Hematopoietic multipotent progenitor cell treated with erythropoietin and hydrocortisone succinate and interleukin-3 and kit ligand, for 4 days (in vitro differentiated cells): ENCODE measurements around the gene RNF182.
"Not testable (repeated sequence)": the region's sequence is repeated elsewhere in the genome, so short reads cannot be mapped to it uniquely, and the experiment has no call there.

ENCODE experiments used
- DNase-seq: peaks from one replicate; pipeline ENCODE4 v3.0.0-alpha.2; 2015

RNF182 gene

DNA sequence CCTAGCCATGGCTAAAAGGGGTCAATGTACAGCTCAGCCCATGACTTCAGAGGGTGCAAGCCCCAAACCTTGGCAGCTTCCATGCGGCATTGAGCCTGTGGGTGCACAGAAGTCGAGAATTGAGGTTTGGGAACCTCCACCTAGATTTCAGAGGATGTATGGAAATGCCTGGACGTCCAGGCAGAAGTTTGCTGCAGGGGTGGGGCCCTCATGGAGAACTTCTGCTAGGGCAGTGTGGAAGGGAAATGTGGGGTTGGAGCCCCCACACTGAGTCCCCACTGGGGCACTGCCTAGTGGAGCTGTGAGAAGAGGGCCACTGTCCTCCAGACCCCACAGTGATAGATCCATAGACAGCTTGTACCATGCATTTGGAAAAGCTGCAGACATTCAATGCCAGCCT, 47.9 kb downstream of the RNF182 start:
- not testable (repeated sequence) for DNase-seq

DNA sequence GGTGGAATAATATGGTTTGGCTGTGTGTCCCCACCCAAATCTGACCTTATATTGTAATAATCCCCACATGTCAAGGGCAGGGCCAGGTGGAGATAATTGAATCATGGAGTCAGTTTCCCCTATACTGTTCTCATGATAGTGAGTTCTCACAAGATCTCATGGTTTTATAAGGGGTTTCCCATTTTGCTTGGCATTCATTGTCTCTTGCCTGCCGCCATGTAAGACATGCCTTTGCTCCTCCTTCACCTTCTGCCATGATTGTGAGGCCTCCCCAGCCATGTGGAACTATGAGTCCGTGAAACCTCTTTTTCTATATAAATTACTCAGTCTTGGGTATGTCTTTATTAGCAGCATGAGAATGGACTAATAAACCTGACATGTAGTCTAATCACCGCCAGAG, 48.7 kb downstream of the RNF182 start:
- DNase-seq = not testable (repeated sequence)

DNA sequence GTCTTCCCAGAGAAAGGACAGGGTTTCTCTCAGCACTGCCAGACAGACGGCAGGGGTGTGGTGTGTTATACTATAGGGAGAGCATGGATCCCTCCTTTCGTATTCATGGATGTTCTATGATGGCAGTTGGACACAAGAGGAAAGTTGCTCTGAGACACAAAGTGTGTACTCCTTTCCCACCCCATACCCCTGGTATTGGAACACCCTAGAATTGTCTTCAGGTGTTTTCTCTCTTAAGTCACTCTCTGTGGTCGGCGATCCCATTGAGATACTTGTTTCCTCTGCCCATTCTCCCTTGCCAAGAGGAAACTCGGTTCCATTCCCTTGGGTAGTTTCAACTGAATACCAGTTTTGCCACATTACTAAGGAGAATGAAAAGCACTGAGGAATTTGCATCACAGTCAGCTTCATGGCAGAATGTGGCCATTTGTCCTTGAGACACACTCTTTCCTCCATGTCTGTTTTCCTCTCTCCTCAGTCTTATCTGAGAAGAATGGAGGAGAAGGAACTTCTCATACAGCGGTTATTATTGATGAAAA, 53.4 kb downstream of the RNF182 start:
- DNase-seq = no peak

DNA sequence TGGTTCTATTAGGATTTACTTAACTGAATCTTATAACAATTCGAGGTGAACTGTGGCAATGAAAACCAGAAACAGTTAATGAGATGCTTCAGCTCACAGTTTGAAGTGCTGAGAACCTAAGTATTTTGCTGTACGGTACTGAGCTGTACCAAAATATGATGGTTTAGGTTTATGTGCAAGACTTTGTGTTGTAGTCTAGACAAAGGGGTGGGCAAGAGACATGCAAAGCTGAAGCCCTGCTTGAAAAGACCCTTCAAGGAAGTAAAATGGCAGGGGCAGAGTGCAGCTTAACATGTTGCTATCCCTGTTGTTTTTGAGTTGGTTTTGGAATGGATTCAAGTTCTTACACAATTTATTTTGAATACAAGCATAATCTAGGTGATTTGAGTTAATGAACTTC, 54.0 kb downstream of the RNF182 start:
- DNase-seq = no peak

DNA sequence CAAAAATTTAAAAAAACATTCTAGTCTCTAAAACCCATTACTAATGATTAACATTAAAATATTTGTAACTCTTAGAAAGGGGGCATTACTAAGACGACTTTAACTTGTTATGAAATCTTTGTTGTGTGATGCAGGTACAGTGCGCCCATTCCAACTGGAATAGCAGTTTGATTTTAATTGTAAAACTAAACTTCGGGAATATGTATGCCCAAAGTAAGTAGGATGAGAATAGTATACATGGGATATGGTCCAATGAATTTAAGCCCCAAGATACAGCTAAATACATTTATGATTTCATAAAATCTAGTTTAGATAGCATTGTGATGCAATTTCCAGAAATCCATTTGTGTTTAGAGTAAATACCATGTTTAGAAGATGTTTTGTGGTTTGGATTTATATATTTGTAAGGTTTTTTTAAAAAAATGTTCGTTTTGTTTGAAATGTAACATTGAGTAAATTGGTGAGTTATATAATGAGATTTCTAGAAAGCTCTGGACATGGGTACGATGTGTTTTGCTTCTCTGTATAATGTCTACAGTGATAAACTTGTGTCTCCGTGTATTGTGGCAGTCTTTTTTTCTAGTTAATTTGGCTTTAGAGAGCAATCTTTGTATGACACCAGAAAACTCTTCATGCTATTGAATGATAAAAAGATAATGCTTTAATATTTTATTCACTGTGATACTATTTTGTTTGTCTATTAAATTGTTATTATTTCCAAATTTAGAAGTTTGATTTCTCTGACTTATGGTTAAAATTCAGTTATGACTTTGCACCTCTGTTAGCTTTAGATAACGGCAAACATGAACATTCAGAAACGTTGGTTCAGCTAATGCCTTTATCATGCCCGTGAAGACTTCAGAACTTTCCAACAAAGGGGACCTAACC, 54.8 kb downstream of the RNF182 start:
- DNase-seq = peak; percentile 79

DNA sequence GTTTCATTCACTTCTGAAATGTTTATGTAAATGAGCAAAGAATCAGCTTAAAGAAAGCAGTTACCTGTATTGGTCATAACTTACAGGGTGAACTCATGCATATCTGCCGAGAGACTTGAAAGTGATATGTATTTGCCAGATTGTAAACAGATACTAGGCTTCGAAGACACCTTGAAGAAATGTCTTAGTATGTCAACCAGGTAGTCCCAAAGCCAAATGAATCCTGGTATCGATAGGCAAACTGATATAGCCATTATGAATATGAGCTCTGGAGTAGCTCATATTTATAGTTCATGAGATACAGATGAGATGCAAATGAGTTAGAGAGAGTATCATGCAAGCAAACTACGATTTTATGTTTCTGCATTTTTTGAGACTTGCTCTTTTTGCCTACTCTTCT, 55.8 kb downstream of the RNF182 start:
- no peak for DNase-seq

- peak; percentile 47 for DNase-seq
Measured at GRCh38 chr6:13985663-13986325, 61.0 kb downstream of the RNF182 start.

GRCh38 chr6:13986700-13987399, 62.1 kb downstream of the RNF182 start:
- no peak for DNase-seq

DNA sequence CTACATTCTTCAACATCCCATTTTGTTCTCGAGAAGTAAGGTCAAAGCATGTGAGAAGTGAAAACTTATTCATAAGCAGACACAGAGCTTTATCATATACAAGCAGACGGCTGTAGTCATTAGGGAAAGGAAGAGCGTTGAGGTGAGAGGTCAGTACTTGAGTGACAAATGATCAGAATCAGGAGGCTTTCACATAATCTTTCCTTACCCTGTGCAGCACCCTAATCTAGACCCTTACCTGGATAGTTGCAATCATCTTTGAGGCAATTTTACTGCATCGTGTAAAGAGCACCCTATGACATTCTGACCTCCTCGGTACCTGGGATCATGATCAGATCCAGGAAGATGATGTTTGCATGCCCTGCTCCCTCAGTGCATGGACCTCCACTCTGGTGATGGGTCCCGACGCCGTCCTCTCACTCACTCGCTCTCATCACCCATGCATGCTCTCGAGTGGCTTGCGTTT, 62.7 kb downstream of the RNF182 start:
- DNase-seq = no peak

DNA sequence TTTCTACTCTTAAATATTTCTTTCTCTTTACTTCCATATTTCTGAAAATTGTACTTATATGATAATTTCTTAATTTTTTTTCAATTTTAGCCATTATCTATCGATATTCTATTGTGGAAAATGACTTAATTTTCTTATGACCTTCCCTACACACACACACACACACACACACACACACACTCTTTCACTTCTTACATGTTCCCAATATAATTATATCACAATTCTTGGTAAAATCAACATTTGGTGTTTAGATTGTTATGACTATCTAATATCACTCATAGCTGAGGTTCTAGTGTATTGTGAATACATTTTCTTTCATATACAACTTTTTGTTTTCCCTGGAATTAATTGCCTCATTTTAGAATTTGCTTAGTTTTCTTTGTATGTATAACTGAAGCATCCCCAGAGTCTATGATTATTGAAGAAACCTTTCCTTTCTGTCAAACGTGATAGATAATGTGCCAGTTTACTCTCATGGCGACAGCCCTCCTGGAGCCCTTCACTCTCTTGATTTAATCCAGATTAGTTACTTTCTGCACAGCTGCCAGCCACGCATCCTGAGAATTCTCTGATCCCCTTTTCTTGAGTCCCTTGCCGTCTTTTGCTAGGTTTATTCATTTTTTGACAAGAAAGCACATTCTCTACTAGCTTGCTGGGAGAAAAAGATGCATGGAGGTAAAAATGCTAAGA, 63.4 kb downstream of the RNF182 start:
- DNase-seq = no peak

DNA sequence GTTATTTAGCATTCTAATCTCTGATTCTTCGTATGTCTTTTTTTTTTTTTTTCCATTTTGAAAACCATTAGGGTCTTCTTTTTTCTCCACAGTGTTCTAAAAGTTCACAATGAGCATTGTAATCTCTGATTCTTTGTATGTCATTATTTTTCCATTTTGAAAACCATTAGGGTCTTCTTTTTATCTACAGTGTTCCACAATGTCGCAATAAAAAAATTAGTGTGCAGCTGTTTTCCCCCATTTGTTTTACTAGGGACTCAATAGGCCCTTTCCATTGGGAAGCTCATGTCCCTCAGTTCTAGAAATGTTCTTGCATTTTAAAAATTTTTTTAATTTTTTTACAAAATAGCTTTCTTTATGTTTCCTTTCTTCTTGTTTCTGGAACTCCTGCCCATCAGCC, 64.2 kb downstream of the RNF182 start:
- DNase-seq = no peak

DNA sequence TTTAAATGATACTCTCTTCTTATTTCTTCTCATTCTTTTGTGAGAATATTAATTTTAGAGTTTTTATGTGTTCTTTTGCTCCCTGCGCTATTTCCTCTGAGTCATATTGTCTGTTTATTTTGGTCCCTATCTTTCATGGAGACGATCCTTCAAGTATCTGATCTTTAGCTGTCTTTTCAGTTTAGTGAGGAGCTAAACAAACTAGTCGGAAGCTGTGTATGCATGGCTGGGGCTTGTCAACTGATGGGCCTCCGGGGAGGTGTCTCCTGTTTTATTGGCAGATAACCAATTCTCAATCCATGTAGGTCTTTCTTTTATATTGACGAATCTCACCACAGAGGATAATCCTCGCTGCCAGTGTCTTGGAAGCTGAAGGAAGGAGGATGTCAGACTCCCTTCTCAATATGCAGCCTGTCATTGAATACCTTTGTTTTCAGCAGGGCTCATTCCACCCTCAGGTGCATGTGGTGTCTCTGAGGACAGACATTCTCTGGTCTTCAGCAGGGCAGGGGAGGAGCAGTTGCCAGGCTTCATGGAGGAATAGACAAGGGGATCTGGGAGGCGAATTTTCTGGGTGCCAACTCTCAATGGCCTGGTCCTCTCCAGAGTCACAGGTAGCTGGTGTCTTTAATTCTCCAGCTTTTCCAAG, 64.9 kb downstream of the RNF182 start:
- DNase-seq = no peak

DNA sequence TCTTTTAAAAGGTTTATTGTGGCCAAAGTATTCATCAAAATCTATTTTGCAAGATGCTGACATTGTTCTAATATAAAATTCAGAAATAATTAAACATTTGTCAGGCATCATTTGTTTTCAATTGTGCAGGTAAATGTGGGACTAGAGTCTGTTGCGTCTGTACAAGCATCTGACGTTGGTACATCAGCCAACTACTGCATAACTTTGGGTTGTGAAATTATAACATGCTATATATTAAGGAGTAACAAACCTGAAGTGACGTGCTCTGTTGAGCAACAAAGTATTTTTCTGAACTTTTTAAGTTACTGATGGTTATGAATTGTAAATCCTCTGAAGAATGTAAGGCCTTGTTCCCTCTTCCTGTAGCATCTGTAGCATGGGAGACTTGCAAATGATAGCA, 66.0 kb downstream of the RNF182 start:
- DNase-seq = no peak

- no peak for DNase-seq
Measured at GRCh38 chr6:13991393-13991792, 66.6 kb downstream of the RNF182 start.

- DNase-seq = peak; percentile 20
Measured at GRCh38 chr6:13992417-13993055, 67.8 kb downstream of the RNF182 start.

DNA sequence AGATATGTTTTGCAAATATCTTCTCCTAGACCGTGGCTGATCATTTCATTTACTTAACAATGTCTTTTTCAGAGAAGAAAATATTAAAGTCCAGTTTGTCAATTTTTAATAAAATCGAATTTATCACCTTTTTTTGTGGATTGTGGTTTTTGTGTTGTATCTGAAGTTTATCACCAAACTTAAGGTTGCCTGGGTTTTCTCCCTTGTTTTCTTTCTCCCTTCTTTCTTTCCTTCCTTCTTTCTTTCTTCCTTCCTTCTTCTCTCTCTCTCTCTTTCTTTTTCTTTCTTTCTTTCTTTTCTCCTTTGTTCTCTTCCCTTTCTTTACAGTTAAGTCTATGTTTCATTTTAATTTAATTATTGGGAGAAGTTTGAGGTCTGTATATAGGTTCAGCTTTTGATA, 68.7 kb downstream of the RNF182 start:
- no peak for DNase-seq

DNA sequence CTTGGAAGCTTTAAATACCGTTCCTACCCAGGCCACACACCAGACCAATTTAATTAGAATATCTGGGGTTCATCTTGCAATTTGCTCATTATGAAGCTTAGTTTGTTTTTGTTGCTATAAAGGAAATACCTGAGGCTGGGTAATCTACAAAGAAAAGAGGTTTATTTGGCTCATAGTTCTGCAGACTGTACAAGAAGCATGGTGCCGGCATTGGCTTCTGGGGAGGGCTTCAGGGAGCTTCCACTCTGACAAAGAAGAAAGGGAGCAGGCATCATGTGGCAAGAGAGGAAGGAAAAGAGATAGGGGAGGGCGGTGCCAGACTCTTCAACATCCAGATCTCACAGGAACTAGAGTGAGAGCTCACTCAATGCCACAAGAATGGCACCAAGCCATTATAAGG, 73.6 kb downstream of the RNF182 start:
- DNase-seq = no peak

DNA sequence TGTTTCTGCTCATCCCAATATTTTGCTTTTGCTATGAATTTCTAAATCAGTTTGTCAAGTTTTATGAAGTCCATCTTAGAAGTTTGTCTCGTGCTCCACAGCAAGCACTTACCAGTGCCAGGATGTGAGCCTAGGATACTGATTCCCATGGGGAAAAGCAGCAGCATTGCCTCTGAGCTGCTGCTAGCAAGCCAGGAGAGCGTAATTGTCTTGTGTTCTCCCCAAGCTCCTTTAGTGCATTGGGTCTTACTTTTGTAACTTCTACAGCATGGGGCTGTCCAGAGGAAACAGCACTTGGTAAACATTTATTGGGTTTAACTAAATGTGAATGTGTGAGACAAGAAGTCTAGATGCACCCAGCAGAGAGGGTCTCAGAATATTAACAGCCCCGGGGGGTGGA, 76.1 kb downstream of the RNF182 start:
- no peak for DNase-seq

DNA sequence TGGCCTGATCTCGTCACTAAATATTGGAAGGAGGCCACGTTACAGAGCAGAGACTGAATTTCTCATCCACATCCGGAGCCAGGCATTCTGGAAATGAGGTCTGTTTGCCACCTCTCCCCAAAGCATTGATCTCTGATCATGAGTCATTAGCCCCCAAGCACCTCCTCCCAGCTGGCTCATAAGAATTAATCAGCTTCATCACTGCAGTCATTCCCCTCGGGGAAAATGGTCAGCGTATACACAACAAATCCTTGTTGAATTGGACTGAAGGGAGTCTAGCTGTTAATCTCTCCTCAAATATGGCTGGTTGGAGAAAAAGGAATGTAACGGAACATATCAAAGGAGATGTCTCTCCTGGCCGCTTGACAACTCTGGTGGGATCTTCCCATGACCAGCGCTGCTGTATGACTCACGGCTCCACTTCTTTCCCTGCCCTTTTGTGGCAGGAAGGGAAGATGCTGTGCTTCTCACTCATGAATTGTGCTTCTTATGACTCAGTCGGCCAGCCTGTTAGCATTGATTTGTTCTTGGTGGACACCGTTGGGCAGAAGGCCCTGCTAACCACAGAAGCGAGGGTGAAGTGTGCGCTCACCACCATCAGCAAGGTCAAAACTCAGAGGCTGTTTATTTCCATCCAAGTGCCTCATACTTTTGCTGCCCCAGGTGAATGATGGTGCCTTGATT, 76.7 kb downstream of the RNF182 start:
- no peak for DNase-seq

DNA sequence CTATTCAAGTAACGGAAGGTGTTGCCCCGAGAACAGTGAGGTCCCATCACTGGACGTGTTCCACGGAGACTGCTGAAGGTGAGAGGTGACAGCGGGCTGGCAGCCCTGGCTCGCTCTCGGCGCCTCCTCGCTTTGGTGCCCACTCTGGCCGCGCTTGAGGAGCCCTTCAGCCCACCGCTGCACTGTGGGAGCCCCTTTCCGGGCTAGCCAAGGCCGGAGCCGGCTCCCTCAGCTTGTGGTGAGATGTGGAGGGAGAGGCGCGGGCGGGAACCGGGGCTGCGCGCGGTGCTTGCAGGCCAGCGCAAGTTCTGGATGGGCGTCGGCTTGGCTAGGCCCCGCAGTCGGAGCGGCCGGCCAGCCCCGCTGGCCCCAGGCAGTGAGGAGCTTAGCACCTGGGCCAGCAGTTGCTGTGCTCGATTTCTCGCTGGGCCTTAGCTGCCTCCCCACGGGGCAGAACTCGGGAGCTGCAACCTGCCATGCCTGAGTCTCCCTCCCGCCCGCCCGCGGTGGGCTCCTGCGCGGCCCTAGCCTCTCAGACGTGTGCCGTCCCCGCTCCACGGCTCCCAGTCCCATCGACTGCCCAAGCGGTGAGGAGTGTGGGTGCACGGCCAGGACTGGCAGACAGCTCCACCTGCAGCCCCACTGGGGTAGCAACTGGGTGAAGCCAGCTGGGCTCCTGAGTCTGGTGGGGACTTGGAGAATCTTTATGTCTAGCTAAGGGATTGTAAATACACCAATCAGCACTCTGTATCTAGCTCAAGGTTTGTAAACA, 77.6 kb downstream of the RNF182 start:
- no peak for DNase-seq
